ENCODE results near the gene CEBPG.

- no peak for TF ChIP-seq CEBPB (tag; IDR thresholded peaks at IDR 0.05)
- no peak for TF ChIP-seq SPI1 (IDR thresholded peaks at IDR 0.05; ENCODE audit: borderline replicate concordance, low read depth, low read length)
- no peak for TF ChIP-seq BHLHE40 (IDR thresholded peaks at IDR 0.05; ENCODE audit: low read length)
Observed at GRCh38 chr19:33349319-33350289, 23.9 kb upstream of the CEBPG start.

Measured in K562 (cell line).